NCI-H2196 treated with DMSO at 0.1 percent for 48 hours (cell line): Measurements from ENCODE around the gene CNTN6.

Experiments
- DNase-seq: peaks from one replicate; lab custom pipeline; 2025; ENCODE audit not compliant: unreplicated experiment; lab: John Stamatoyannopoulos, UW

CNTN6 gene

DNA sequence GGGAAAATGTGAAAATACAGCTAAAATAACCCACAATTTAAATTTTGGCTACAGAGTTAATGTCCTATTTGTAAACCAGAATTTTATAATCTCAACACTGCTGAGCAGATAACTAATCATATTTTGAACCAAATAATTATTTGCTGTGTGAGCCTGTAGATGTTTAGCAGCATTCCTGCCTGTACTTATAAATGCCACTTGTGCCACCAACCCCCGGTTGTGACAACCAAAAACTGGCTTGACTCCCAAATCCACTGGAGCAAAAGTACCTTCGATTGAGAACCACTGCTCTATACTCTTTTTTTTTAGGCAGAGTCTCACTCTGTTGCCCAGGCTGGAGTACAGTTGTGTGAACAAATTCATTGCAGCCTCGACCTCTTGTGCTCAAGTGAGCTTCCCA is 78.5 kb downstream of the CNTN6 start:
- no peak for DNase-seq

GRCh38 chr3:1172644-1173043 is 79.8 kb downstream of the CNTN6 start:
- no peak for DNase-seq

- DNase-seq: no peak
Observed at GRCh38 chr3:1179146-1179545, 86.3 kb downstream of the CNTN6 start.

- DNase-seq: no peak
Observed at GRCh38 chr3:1183320-1184048, 90.7 kb downstream of the CNTN6 start.

- no peak for DNase-seq
Observed at GRCh38 chr3:1190569-1190968, 97.7 kb downstream of the CNTN6 start.

GRCh38 chr3:1191026-1191425 is 98.2 kb downstream of the CNTN6 start:
- no peak for DNase-seq

DNA sequence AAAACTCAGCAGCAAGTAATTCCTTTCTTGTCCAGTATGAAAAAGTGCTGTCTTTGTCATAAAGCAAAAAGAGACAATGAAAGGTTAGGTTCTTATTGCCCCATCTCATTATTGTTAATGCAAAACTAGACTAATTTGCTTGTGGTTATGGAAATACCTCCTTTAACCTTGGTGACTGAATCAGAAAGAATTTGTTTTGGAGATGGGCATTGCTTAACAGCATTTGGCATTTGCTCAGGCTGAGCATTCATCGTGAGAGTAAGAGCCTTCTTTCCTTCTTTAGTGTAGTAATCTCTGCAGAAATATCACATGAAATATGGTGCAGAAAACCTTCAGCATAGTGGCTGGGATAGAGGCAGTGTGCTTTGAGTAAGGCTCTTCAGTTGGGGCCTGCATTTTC is 103.1 kb downstream of the CNTN6 start:
- DNase-seq: no peak

DNA sequence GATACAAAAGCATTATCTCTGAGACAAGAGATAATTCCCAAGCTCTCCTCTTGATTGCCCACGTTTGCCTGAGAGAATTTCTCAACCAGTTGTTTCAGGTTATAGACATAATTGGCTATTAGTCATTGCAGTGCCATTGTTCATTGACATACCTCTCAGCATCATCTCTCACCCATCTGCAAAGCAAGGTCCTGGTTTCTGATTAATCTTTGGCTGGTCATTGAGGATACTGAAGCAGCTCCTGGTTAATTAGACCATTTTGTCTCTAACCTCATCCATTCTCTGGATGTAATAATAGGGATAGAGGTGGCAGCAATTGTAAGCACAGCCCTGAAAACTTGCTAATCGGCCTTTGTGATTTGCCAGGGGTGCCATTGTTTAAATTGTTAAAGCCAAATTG is 104.2 kb downstream of the CNTN6 start:
- no peak for DNase-seq

- DNase-seq: no peak
Observed at GRCh38 chr3:1200371-1200770, 107.5 kb downstream of the CNTN6 start.

DNA sequence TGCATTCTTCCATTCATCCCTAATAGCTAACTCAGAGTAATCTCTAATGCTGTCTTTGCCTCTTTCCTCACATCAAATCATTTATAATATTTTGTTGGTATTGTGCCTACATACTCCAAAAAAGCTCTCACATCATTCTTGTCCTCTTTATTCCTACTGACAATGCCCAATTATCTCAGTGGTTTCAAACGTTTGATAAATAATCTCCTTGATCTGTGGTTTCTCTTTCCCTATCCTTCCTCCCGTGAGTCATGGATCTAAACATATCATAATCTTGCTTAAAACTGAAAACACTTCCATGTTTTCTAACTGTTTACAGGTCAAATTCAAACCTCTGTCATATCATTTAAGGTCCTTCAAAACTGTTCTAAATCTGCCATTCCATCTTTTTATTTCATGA is 115.1 kb downstream of the CNTN6 start:
- DNase-seq: no peak

- no peak for DNase-seq
Observed at GRCh38 chr3:1214933-1215332, 122.1 kb downstream of the CNTN6 start.

GRCh38 chr3:1216856-1217255 is 124.0 kb downstream of the CNTN6 start:
- no peak for DNase-seq

- no peak for DNase-seq
Observed at GRCh38 chr3:1227111-1227510, 134.3 kb downstream of the CNTN6 start.

GRCh38 chr3:1228289-1228688 is 135.5 kb downstream of the CNTN6 start:
- no peak for DNase-seq

DNA sequence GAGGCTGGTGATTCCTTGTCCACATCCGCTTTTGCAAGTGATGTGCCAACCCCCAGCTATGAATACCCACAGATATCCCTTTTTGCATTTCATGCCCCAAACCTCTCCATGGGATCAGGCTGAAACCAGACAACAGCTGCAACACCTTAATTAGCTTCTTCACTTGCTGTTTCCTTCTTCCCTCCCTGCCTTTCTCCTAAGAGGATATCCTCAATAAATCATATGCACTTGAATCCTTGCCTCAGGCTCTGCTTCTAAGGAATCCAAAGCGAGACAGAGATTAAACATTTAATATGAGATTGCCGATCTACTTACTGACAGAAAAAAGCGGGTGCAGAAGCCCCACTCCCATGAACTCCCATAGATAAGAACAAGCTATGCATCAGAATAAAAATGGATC is 138.1 kb downstream of the CNTN6 start:
- DNase-seq: no peak

DNA sequence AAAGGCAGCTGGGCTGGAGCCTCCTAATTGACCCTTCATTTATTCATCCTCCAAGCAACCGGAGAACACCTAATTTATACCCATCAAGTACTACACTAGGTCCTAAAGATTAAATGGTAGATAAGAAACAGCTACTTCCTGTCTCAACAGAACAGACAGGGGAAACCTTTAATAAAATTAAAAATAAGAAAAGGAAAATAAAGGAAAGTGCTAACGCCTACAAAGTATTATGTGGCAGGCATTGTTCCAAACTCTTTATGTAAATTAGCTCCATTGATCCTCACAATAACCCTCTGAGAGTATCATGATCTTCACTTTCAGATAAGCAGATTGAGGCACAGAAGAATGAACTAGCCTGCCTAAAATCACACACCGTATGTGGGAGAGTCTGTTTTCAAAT is 139.5 kb downstream of the CNTN6 start:
- no peak for DNase-seq

DNA sequence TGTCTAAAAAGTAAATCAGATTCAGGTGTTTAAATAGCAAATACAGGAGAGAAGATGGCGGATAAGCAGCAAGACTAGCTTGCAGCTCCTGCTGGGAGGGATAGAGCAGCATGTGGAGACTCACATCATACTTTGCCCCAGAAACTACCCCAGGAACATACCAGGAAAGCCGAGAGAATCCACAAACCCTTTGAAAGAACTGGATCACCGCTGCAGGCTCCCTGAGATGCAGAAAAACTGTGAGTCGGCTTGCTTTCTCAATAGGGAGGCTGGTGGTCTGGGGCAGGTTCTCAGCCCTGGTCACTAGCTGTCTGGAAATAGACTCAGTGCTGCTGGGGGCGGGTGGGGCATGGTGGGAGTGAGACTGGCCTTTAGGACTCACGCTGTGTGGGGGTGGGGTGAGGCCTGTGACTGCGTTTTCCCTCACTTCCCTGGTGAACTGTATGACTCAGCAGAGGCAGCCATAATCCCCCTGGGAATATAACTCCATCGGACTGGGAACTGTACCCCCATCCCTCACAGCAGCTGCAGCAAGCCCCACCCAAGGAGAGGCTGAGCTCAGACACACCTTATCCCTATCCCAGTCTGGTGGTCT is 142.8 kb downstream of the CNTN6 start:
- no peak for DNase-seq

DNA sequence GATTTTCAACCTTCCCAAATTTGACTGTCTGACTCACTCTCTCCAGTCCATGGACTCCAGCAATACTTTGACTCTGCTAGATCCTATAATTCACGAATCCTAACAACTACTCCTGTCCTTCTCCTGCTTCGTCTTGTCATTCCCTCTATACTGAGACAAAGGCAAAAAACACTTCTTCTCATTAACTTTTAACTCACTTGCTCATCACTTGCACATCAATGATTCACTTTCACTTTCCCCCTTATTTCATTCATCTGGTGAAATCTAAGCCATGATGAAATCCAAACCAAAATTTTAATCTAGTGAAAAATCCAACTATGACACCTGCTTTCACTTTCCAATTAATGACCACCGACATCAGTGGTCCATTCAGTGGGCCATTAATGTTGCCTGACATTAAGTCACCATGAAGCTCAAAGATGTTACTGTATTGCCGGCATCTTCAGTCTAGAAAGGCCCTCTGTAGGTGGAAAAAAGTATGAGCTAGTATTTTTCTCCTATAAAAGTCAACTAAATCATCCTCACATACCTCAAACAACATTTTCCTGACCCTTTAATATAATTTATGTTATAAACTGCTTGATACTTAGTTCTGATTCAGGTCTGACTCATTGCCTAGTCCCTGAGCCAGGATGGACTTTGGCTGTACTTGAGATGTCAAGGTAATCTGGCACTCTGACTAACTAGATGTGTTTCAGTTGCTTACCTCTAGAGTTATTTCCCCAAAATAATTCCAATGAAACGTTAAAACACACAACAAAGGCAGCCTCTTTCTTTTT is 158.6 kb downstream of the CNTN6 start:
- DNase-seq: no peak

- no peak for DNase-seq
Observed at GRCh38 chr3:1252061-1252430, 159.2 kb downstream of the CNTN6 start.

- DNase-seq: no peak
Observed at GRCh38 chr3:1262246-1262645, 169.4 kb downstream of the CNTN6 start.

DNA sequence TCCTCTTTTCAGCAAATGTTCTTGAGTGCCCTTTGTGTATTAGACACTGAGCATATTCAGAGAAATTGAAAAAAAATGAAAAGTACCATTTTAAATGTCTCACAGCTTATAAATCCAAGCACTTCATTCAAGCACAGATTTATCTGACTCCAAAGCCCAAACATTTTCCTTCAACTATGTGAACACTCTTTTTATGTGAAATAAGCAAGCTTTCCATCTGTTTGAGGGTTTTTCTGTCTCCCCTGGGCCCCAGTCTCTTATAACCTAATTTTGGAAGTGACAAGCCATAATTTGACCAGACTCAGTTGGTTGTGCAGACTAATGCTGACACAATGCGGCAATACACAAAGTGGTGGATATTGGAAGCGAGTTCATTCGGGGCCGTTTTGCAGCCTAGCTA is 170.3 kb downstream of the CNTN6 start:
- no peak for DNase-seq

- no peak for DNase-seq
Observed at GRCh38 chr3:1269808-1270207, 177.0 kb downstream of the CNTN6 start.
